ENCODE measurements around the gene THAP7.

THAP7 gene

GRCh38 chr22:20964090-20964798, 37.7 kb downstream of the THAP7 start:
- DNase-seq (ENCODE audit: low spot score): no peak

- DNase-seq (ENCODE audit: low spot score): no peak
These were observed 38.5 kb downstream of the THAP7 start for GRCh38 chr22:20963201-20964052.

- no peak for DNase-seq (ENCODE audit: low spot score)
These were observed 39.4 kb downstream of the THAP7 start for GRCh38 chr22:20962491-20962945.

GRCh38 chr22:20960609-20961008, 41.3 kb downstream of the THAP7 start:
- DNase-seq (ENCODE audit: low spot score): no peak

DNA sequence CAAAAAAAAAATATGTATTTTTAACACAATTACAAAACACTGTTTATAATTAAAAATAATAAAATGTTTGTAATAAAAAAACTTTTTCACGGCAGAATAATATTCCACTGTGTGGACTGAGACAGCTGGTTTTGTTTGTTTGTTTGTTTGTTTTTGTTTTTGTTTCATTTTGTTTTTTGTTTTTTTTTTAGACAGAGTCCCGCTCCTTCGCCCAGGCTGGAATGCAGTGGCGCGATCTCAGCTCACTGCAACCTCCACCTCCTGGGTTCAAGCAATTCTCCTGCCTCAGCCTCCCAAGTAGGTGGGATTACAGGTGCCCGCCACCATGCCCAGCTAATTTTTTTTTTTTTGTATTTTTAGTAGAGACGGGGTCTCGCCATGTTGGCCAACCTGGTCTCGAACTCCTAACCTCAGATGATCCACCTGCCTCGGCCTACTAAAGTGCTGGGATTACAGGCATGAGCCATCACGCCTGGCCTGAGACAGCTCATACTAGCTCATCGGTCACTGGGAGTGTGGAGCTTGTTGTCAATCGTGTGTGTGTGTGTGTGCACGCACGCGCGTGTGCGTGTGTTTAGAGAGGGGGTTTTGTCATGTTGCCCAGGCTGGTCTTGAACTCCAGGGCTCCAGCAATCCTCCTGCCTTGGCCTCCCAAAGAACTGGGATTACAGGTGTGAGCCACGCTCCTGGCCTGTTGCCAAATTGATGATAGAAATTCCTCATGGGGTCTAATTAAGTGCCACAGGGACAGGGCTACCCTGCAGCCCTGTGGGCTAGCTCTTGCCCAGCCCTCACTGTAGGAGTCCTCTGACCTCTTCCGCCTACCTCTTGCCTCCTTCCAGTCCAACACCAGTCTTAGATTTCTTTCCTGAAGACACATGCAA, 42.1 kb downstream of the THAP7 start:
- DNase-seq (ENCODE audit: low spot score): no peak

GRCh38 chr22:20957683-20958431, 44.1 kb downstream of the THAP7 start:
- DNase-seq (ENCODE audit: low spot score): no peak

DNA sequence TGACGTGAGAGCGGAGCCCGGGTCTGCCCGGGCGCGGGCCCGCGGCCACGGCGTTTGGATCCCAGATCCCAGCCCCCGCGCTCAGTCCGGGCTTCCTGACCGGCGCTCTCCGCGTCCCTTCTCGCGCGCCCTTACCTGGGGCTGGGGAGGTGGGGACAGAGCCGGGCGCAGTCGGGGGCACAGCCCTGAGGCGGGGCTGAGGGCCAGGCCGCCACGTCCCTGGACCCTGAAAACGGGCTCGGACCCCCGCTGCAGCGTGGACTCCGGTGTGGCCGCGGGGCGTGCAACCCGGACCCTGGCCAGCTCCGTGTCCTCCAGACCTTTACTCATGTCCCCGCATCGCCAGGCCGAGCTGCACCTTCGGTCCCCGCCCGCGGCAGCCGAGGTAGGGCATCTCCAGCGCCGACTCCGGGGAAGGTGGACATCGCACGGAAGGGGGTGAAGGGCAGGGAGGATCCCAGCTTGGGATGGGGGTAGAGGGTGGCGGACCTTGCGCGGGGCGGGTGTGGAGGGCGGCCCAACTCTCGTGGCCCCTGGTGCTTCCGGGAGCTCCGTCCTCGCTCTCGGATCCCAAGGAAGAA, 44.7 kb downstream of the THAP7 start:
- DNase-seq (ENCODE audit: low spot score): no peak

- no peak for DNase-seq (ENCODE audit: low spot score)
These were observed 45.4 kb downstream of the THAP7 start for GRCh38 chr22:20956258-20957101.

GRCh38 chr22:20955548-20955947, 46.4 kb downstream of the THAP7 start:
- no peak for DNase-seq (ENCODE audit: low spot score)

GRCh38 chr22:20953668-20954500, 48.0 kb downstream of the THAP7 start:
- no peak for DNase-seq (ENCODE audit: low spot score)

- no peak for DNase-seq (ENCODE audit: low spot score)
These were observed 48.6 kb downstream of the THAP7 start for GRCh38 chr22:20953342-20953608.

GRCh38 chr22:20952544-20953341, 49.2 kb downstream of the THAP7 start:
- no peak for DNase-seq (ENCODE audit: low spot score)

DNA sequence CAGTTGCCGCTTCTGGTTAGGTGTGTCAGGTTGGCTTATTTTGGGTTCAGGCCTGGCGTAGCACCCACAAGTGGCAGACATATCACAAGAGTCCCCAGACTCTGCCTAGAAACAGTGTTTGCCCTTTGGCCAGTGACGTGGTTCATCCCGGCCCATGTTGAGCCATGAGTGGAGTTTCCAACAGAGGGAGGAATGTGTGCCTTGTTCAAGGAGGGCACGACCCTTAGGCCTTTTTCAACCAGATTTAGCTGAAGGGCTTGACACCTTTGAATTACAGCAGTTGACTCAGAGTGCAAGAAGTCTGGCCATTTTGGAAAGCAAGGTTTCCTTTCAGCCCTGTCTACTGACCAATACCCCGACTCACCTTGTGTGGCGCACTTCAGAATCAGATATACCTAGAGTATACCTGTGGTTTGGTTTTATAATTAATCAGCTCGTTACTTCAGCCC, 50.0 kb downstream of the THAP7 start:
- no peak for DNase-seq (ENCODE audit: low spot score)

GRCh38 chr22:20951151-20951931, 50.6 kb downstream of the THAP7 start:
- DNase-seq (ENCODE audit: low spot score): no peak

DNA sequence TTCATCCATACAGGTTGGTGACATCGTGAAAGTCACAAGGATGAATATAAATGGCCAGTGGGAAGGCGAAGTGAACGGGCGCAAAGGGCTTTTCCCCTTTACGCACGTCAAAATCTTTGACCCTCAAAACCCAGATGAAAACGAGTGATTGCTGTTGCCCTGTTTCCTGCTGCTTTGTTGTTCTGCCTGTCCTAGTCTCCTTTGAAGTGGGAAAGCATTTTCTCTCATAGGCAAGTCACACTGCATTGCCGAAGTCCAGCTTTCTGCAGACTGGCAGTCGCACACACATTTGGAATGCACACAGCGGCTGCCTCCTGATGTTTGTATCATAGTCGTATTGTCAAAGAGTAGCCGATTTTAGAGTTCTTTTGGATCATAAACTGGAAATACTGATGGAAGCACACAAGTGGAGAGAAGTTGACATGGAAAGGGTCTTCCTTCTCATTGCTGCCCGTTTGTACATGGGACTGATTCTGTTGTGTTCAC, 52.2 kb downstream of the THAP7 start:
- no peak for DNase-seq (ENCODE audit: low spot score)
